ENCODE results near the gene POLR2J.

POLR2J gene

GRCh38 chr7:102464577-102465280, 14.0 kb downstream of the POLR2J start, which contains the start of the genes ALKBH4 and LRWD1:
Gene ALKBH4 (minus strand): TSS chr7:102464863. CDS start chr7:102464836, 27 bp downstream.
Gene LRWD1 (plus strand): TSS chr7:102464984. CDS start chr7:102465081, 97 bp downstream.
- Histone ChIP-seq H3K4me3 (ENCODE audit: low read depth, low read length) (peak within 1 kb of the TSS; percentile 76), H3K4me1 (ENCODE audit: control insufficient read depth, insufficient read depth, low read length) (no peaks in the 10 kb centered on the region; the same call in 1 of the 2 replicates), H3K36me3 (ENCODE audit: control insufficient read depth in 2 of 2, insufficient read depth in 1 of 2, low read length in 2 of 2) (peaks cover 0 to 24% of the 10 kb centered on the region in 2 experiments; a peak in 2 of 3 replicates), H3K9me3 (ENCODE audit: control insufficient read depth, insufficient read depth, low read depth, low read length) (no peaks in the 10 kb centered on the region), H3K27ac (ENCODE audit: extremely low read depth, low read depth, low read length) (peak within 1 kb of the TSS; percentile 60)
- ChIA-PET POLR2A (interaction anchor here (1.0 to 1.6 kb wide), 2 partner anchors 8 to 69 kb away, joined by 3 to 10 read pairs; partner anchors contain the start of gene PRKRIP1), CTCF (interaction anchor here (0.7 to 1.6 kb wide), 5 partner anchors 29 to 237 kb away, joined by 3 to 7 read pairs (median 3); no protein-coding TSS in a partner anchor)
- TF ChIP-seq ZBTB7A (tag by site-specific recombination; IDR thresholded peaks at IDR 0.05; ENCODE audit: low read depth): peak; percentile 84; the same call in 1 of the 2 replicates
- peak; percentile 97 for TF ChIP-seq ZBTB8A (tag by site-specific recombination; IDR thresholded peaks at IDR 0.05)
- no peak for TF ChIP-seq ZNF2 (tag by site-specific recombination; IDR thresholded peaks at IDR 0.05)
- TF ChIP-seq OVOL3 (tag by site-specific recombination; IDR thresholded peaks at IDR 0.05): peak; percentile 21
- no peak for TF ChIP-seq REPIN1 (tag by site-specific recombination; IDR thresholded peaks at IDR 0.05; ENCODE audit: low read depth)
- no peak for TF ChIP-seq ZNF169 (tag by site-specific recombination; IDR thresholded peaks at IDR 0.05)
- no peak for TF ChIP-seq ZNF488 (tag by site-specific recombination; IDR thresholded peaks at IDR 0.05)
- no peak for TF ChIP-seq ZNF24 (tag by site-specific recombination; IDR thresholded peaks at IDR 0.05)
- no peak for TF ChIP-seq ATF2 (tag by site-specific recombination; IDR thresholded peaks at IDR 0.05; ENCODE audit: low read depth)
- TF ChIP-seq ZNF704 (tag by site-specific recombination; IDR thresholded peaks at IDR 0.05): no peak
- no peak for TF ChIP-seq ZNF174 (tag by site-specific recombination; IDR thresholded peaks at IDR 0.05)
- TF ChIP-seq ZNF341 (tag by site-specific recombination; IDR thresholded peaks at IDR 0.05; ENCODE audit: low read depth): peak; percentile 88
- no peak for TF ChIP-seq ZNF280D (tag by site-specific recombination; IDR thresholded peaks at IDR 0.05)
- TF ChIP-seq ZBTB26 (tag by site-specific recombination; optimal IDR thresholded peaks at IDR 0.05): peak; percentile 96
- TF ChIP-seq ZNF549 (tag by site-specific recombination; IDR thresholded peaks at IDR 0.05): no peak
- no peak for TF ChIP-seq HOXC10 (CRISPR knock-in tag; IDR thresholded peaks at IDR 0.05)
- TF ChIP-seq ZSCAN16 (tag by site-specific recombination; IDR thresholded peaks at IDR 0.05): peak; percentile 75
- peak; percentile 61; the same call in 1 of the 2 replicates for TF ChIP-seq KLF9 (tag by site-specific recombination; IDR thresholded peaks at IDR 0.05; ENCODE audit: low read depth)
- no peak for TF ChIP-seq ZNF426 (tag by site-specific recombination; IDR thresholded peaks at IDR 0.05)
- TF ChIP-seq ZNF548 (tag by site-specific recombination; IDR thresholded peaks at IDR 0.05): no peak
- TF ChIP-seq ZNF394 (tag by site-specific recombination; IDR thresholded peaks at IDR 0.05; ENCODE audit: borderline replicate concordance): no peak
- peak; percentile 60 for TF ChIP-seq ZBTB44 (tag by site-specific recombination; IDR thresholded peaks at IDR 0.05)
- no peak for TF ChIP-seq KLF16 (tag by site-specific recombination; IDR thresholded peaks at IDR 0.05)
- TF ChIP-seq MEIS1 (CRISPR knock-in tag; IDR thresholded peaks at IDR 0.05; ENCODE audit: borderline replicate concordance): no peak
- no peak for TF ChIP-seq ZNF677 (tag by site-specific recombination; IDR thresholded peaks at IDR 0.05)
- no peak for TF ChIP-seq ZNF776 (tag by site-specific recombination; IDR thresholded peaks at IDR 0.05; ENCODE audit: borderline replicate concordance)
- no peak for TF ChIP-seq ZNF248 (tag by site-specific recombination; IDR thresholded peaks at IDR 0.05)
- no peak for TF ChIP-seq ZNF433 (tag by site-specific recombination; IDR thresholded peaks at IDR 0.05; ENCODE audit: low read depth)
- TF ChIP-seq ZEB2 (tag by site-specific recombination; IDR thresholded peaks at IDR 0.05): no peak

All from HEK293 (cell line).